Kidney epithelial cell (primary cell): ENCODE data around the gene PHF14. TPM values are rescaled to one million over a fixed set of nuclear protein-coding genes. Genes with fewer than 3 reads are reported as not detected.

Source experiments
- DNase-seq: peaks from one replicate; pipeline ENCODE4 v3.0.0-alpha.2; 2010; ENCODE audit warnings: low read depth
- H3K27me3 ChIP-seq: 2 replicates; pipeline ENCODE4 v1.6.0; 2011; ENCODE audit warnings: low read length; ENCODE audit not compliant: control insufficient read depth, insufficient read depth
- H3K36me3 ChIP-seq: 2 replicates; pipeline ENCODE4 v1.5.1; 2011; ENCODE audit warnings: low read length; ENCODE audit not compliant: control insufficient read depth, insufficient read depth
- H3K4me3 ChIP-seq: 2 replicates; pipeline ENCODE4 v1.5.1; 2011; ENCODE audit warnings: low read depth, mild to moderate bottlenecking, control low read depth, low read length
- CTCF ChIP-seq: IDR thresholded peaks from 2 replicates; pipeline ENCODE4 v1.5.1; 2011; ENCODE audit warnings: mild to moderate bottlenecking, moderate library complexity, low read length, control low read depth, inconsistent platforms; ENCODE audit not compliant: insufficient read depth, poor library complexity, severe bottlenecking
- total RNA-seq: library from RNA; depleted of rRNA; stranded (reverse); fragments of >200 nt; gene quantifications from 2 replicates; pipeline ENCODE4 v1.2.3, GENCODE V29; 2015

Gene PHF14
- total RNA-seq, 1 donor from 2014 or later: 40.4 TPM

GRCh38 chr7:11155883-11156282 lies 182.2 kb downstream of the PHF14 start:
- Histone ChIP-seq H3K36me3 (peaks cover 1% of the 10 kb centered on the region), H3K4me3 (no peak overlapping the region), H3K27me3 (no peaks in the 10 kb centered on the region)
- DNase-seq: no peak
- TF ChIP-seq CTCF: no peak

- DNase-seq: no peak
- Histone ChIP-seq H3K36me3 (peaks cover 1% of the 10 kb centered on the region), H3K27me3 (no peaks in the 10 kb centered on the region), H3K4me3 (no peak overlapping the region)
- no peak for TF ChIP-seq CTCF
These were observed 187.8 kb downstream of the PHF14 start for GRCh38 chr7:11161499-11161898.

- TF ChIP-seq CTCF: no peak
- Histone ChIP-seq H3K4me3 (no peak overlapping the region), H3K27me3 (no peaks in the 10 kb centered on the region), H3K36me3 (peaks cover 1% of the 10 kb centered on the region)
- no peak for DNase-seq
These were observed 189.5 kb downstream of the PHF14 start for GRCh38 chr7:11163220-11163619.

- no peaks in the 10 kb centered on the region for H3K27me3 ChIP-seq
- no peaks in the 10 kb centered on the region for H3K36me3 ChIP-seq
- no peak for DNase-seq
- no peak overlapping the region for H3K4me3 ChIP-seq
- no peak for TF ChIP-seq CTCF
These were observed 192.4 kb downstream of the PHF14 start for GRCh38 chr7:11166051-11166450.

GRCh38 chr7:11168650-11169170 lies 195.0 kb downstream of the PHF14 start:
- Histone ChIP-seq H3K4me3 (no peak overlapping the region), H3K27me3 (no peaks in the 10 kb centered on the region), H3K36me3 (no peaks in the 10 kb centered on the region)
- no peak for DNase-seq
- no peak for TF ChIP-seq CTCF

GRCh38 chr7:11170175-11170574 lies 196.5 kb downstream of the PHF14 start:
- no peak for TF ChIP-seq CTCF
- H3K36me3 ChIP-seq: no peaks in the 10 kb centered on the region
- DNase-seq: no peak
- no peak overlapping the region for H3K4me3 ChIP-seq
- H3K27me3 ChIP-seq: no peaks in the 10 kb centered on the region
